22Rv1 (cell line): ENCODE measurements around the gene COA1.

ENCODE experiments used
- CTCF ChIP-seq: fragments of 450-650 bp; IDR thresholded peaks from 2 replicates; pipeline ENCODE4 v1.5.1; 2017; ENCODE audit warnings: mild to moderate bottlenecking
- ZFX ChIP-seq: fragments of 450-650 bp; IDR thresholded peaks from 2 replicates; pipeline ENCODE4 v1.6.1; 2017; ENCODE audit warnings: antibody characterized with exemption, borderline replicate concordance

GRCh38 chr7:43593010-43593409, 136.3 kb downstream of the COA1 start:
- TF ChIP-seq CTCF (no peak), ZFX (no peak)
